HG03460 (cell line): ENCODE measurements around the gene MIDN.

ENCODE experiments used
- ATAC-seq: cut with Tn5 transposase; IDR thresholded peaks from one replicate; pipeline ENCODE4 v1.9.1; 2021; ENCODE audit not compliant: unreplicated experiment

MIDN gene

GRCh38 chr19:1220976-1221903 is 27.1 kb upstream of the MIDN start:
- ATAC-seq = no peak

- ATAC-seq = no peak
These were observed 26.5 kb upstream of the MIDN start for GRCh38 chr19:1221904-1222255.

GRCh38 chr19:1222394-1222793 is 26.0 kb upstream of the MIDN start:
- no peak for ATAC-seq

GRCh38 chr19:1223018-1223855 is 25.1 kb upstream of the MIDN start:
- ATAC-seq = no peak

GRCh38 chr19:1224047-1224825 is 24.1 kb upstream of the MIDN start:
- no peak for ATAC-seq

GRCh38 chr19:1224847-1225246 is 23.5 kb upstream of the MIDN start:
- no peak for ATAC-seq

GRCh38 chr19:1225440-1226226 is 22.8 kb upstream of the MIDN start:
- ATAC-seq = no peak

GRCh38 chr19:1226227-1226518 is 22.2 kb upstream of the MIDN start:
- no peak for ATAC-seq

- ATAC-seq = no peak
These were observed 21.7 kb upstream of the MIDN start for GRCh38 chr19:1226522-1227303.

- no peak for ATAC-seq
These were observed 20.9 kb upstream of the MIDN start for GRCh38 chr19:1227304-1228054.

- ATAC-seq = no peak
These were observed 20.0 kb upstream of the MIDN start for GRCh38 chr19:1228161-1228957.

GRCh38 chr19:1229056-1229923 is 19.1 kb upstream of the MIDN start:
- ATAC-seq = no peak

- ATAC-seq = no peak
These were observed 18.2 kb upstream of the MIDN start for GRCh38 chr19:1229924-1230782.

GRCh38 chr19:1230783-1231489 is 17.4 kb upstream of the MIDN start:
- no peak for ATAC-seq

- ATAC-seq = no peak
These were observed 16.4 kb upstream of the MIDN start for GRCh38 chr19:1231729-1232637.
